Left lung (tissue), 10 donors: ENCODE measurements around the gene FADS3. TPM values are rescaled to one million over a fixed set of nuclear protein-coding genes. Genes with fewer than 3 reads are reported as not detected.

ENCODE experiments used
- ATAC-seq: fragments of 200-7000 bp; cut with Tn5 transposase; one replicate; pipeline ENCODE4 v1.9.1; 2020; ENCODE audit warnings: moderate library complexity
- DNase-seq, 4 donors: peaks; one replicate each; pipeline ENCODE4 v3.0.0-alpha.2; 2013 to 2020
- H3K27ac ChIP-seq, 2 donors: fragments of 200-600 bp; sonication (generic) in 1 of 2; one replicate each; pipeline versions ENCODE4 v1.5.0 to v1.8.0; 2020 to 2021
- H3K27me3 ChIP-seq, 2 donors: fragments of 200-600 bp; sonication (generic) in 1 of 2; one replicate each; pipeline versions ENCODE4 v1.5.0 to v1.8.0; 2020 to 2021
- H3K36me3 ChIP-seq, 2 donors: fragments of 200-600 bp; sonication (generic) in 1 of 2; one replicate each; pipeline versions ENCODE4 v1.5.0 to v1.8.0; 2020 to 2021
- H3K4me1 ChIP-seq, 2 donors: fragments of 200-600 bp; one replicate each; pipeline ENCODE4 v1.8.0; 2021
- H3K4me3 ChIP-seq, 2 donors: fragments of 200-600 bp; sonication (generic) in 1 of 2; one replicate each; pipeline versions ENCODE4 v1.5.0 to v1.8.0; 2020 to 2021; ENCODE audit warnings: mild to moderate bottlenecking in 1 of 2
- H3K9me3 ChIP-seq, 2 donors: fragments of 200-600 bp; sonication (generic) in 1 of 2; one replicate each; pipeline versions ENCODE4 v1.5.0 to v1.8.0; 2020 to 2021
- CTCF ChIP-seq, 2 donors: fragments of 200-600 bp; sonication (generic) in 1 of 2; IDR thresholded peaks; one replicate each; pipeline versions ENCODE4 v1.5.0 to v1.8.0; 2021; ENCODE audit warnings: antibody characterized with exemption in 2 of 2
- intact Hi-C, 2 donors: fragments of 100-400 bp; cut with DNase I; formaldehyde crosslinking; loops; one replicate each; pipeline versions ENCODE4 v1.11.2 to v1.14.2; 2022
- polyA plus RNA-seq, 6 donors: library from polyadenylated mRNA; unstranded; fragments of 120-200 nt; gene quantifications; one replicate each; pipeline ENCODE4 v1.2.1, GENCODE V29; 2013; ENCODE audit not compliant: insufficient read length in 6 of 6
- total RNA-seq, 2 donors: library from RNA; stranded (reverse); fragmentation: NEBNext Ultra II Directional; extraction: Animal tissue kit (Norgen Biotek cat#: 25700); gene quantifications; one replicate each; pipeline ENCODE4 v1.2.1, GENCODE V29; 2021
- donor health status: DM: no; HTN: yes; CAD: no.
- donor health status: DM: no; HTN: no; CAD: no.

FADS3 gene
- total and polyA plus RNA-seq, 8 donors, result 8.3 to 71.4 (median 12.9) TPM

GRCh38 chr11:61911701-61912529, 20.6 kb upstream of the FADS3 start:
- ATAC-seq, result no peak
- intact Hi-C loops, result no loop called here
- H3K4me3 ChIP-seq, result no peak overlapping the region
- no peak for TF ChIP-seq CTCF (IDR thresholded peaks at IDR 0.05)
- peaks cover 0 to 3% of the 10 kb centered on the region in 2 donors for H3K36me3 ChIP-seq
- peak in 2 of 4 donors; percentile 30 to 70 for DNase-seq
- H3K27ac ChIP-seq, result no peak overlapping the region
- no peaks in the 10 kb centered on the region for H3K9me3 ChIP-seq
- H3K27me3 ChIP-seq, result peaks cover 0 to 14% of the 10 kb centered on the region in 2 donors
- H3K4me1 ChIP-seq, result peaks cover 9 to 38% of the 10 kb centered on the region in 2 donors

GRCh38 chr11:61911128-61911700, 19.9 kb upstream of the FADS3 start:
- Histone ChIP-seq H3K4me1 (peaks cover 9 to 32% of the 10 kb centered on the region in 2 donors), H3K27me3 (peaks cover 0 to 7% of the 10 kb centered on the region in 2 donors), H3K27ac (no peak overlapping the region), H3K9me3 (no peaks in the 10 kb centered on the region), H3K4me3 (no peak overlapping the region), H3K36me3 (peaks cover 0 to 9% of the 10 kb centered on the region in 2 donors)
- intact Hi-C loops, result no loop called here
- DNase-seq (peak in 1 of 4 donors; percentile 29), ATAC-seq (no peak)
- no peak for TF ChIP-seq CTCF (IDR thresholded peaks at IDR 0.05)

- peak in 1 of 4 donors; percentile 43 for DNase-seq
- Histone ChIP-seq H3K27me3 (peaks cover 0 to 3% of the 10 kb centered on the region in 2 donors), H3K36me3 (peaks cover 0 to 15% of the 10 kb centered on the region in 2 donors), H3K4me3 (no peak overlapping the region), H3K4me1 (peaks cover 9 to 32% of the 10 kb centered on the region in 2 donors), H3K27ac (no peak overlapping the region), H3K9me3 (no peaks in the 10 kb centered on the region)
- no peak for TF ChIP-seq CTCF (IDR thresholded peaks at IDR 0.05)
- no peak for ATAC-seq
- intact Hi-C loops, result no loop called here
Observed at GRCh38 chr11:61910187-61911127, 19.1 kb upstream of the FADS3 start.

- H3K9me3 ChIP-seq, result no peaks in the 10 kb centered on the region
- H3K36me3 ChIP-seq, result peaks cover 0 to 15% of the 10 kb centered on the region in 2 donors
- TF ChIP-seq CTCF (IDR thresholded peaks at IDR 0.05), result no peak
- H3K27me3 ChIP-seq, result no peaks in the 10 kb centered on the region
- peaks cover 9 to 32% of the 10 kb centered on the region in 2 donors for H3K4me1 ChIP-seq
- H3K27ac ChIP-seq, result no peak overlapping the region
- intact Hi-C loops, result no loop called here
- ATAC-seq, result peak; percentile 43
- peak in 3 of 4 donors; percentile 71 to 84 (median 76) for DNase-seq
- no peak overlapping the region for H3K4me3 ChIP-seq
Observed at GRCh38 chr11:61908730-61909316, 17.5 kb upstream of the FADS3 start.
